Glutamatergic neuron (in vitro differentiated cells): ENCODE measurements around the gene LYRM7. TPM values are rescaled to one million over a fixed set of nuclear protein-coding genes. Genes with fewer than 3 reads are reported as not detected.
A peak's percentile ranks its signal among the peaks of the same experiment; 100 is the strongest.

Experiments used
- DNase-seq: peaks from one replicate; pipeline ENCODE4 v3.0.0; 2022
- H3K27ac Mint-ChIP-seq: one replicate; pipeline ENCODE4 v1.8.0; 2020; ENCODE audit warnings: mild to moderate bottlenecking, mixed read lengths, inconsistent platforms; ENCODE audit not compliant: unreplicated experiment
- H3K27me3 Mint-ChIP-seq: one replicate; pipeline ENCODE4 v1.8.0; 2020; ENCODE audit warnings: mild to moderate bottlenecking, moderate library complexity, mixed read lengths, inconsistent platforms; ENCODE audit not compliant: unreplicated experiment
- H3K36me3 Mint-ChIP-seq: one replicate; pipeline ENCODE4 v1.8.0; 2020; ENCODE audit warnings: mild to moderate bottlenecking, mixed read lengths, inconsistent platforms; ENCODE audit not compliant: unreplicated experiment
- H3K4me1 Mint-ChIP-seq: one replicate; pipeline ENCODE4 v1.8.0; 2020; ENCODE audit warnings: mild to moderate bottlenecking, low read depth, mixed read lengths, inconsistent platforms; ENCODE audit not compliant: unreplicated experiment
- H3K4me3 Mint-ChIP-seq: one replicate; pipeline ENCODE4 v1.8.0; 2020; ENCODE audit warnings: mild to moderate bottlenecking, mixed read lengths, inconsistent platforms; ENCODE audit not compliant: unreplicated experiment
- H3K9me3 Mint-ChIP-seq: one replicate; pipeline ENCODE4 v1.8.0; 2020; ENCODE audit warnings: mild to moderate bottlenecking, moderate library complexity, mixed read lengths, inconsistent platforms; ENCODE audit not compliant: unreplicated experiment
- total RNA-seq: library from RNA; stranded (reverse); fragmentation: NEBNext Ultra II Directional; extraction: Animal tissue kit (Norgen Biotek cat#: 25700); gene quantifications from one replicate; pipeline ENCODE4 v1.2.1, GENCODE V29; 2021; ENCODE audit not compliant: unreplicated experiment
- TF ChIP-seq, protein P1 (sequence below): fragments of 200-600 bp; sonication (generic); IDR thresholded peaks from one replicate; pipeline ENCODE4 v1.5.0; 2021; ENCODE audit not compliant: partially characterized antibody, unreplicated experiment

LYRM7 gene
- total RNA-seq, 1 donor from 2014 or later: 6.4 TPM

DNA sequence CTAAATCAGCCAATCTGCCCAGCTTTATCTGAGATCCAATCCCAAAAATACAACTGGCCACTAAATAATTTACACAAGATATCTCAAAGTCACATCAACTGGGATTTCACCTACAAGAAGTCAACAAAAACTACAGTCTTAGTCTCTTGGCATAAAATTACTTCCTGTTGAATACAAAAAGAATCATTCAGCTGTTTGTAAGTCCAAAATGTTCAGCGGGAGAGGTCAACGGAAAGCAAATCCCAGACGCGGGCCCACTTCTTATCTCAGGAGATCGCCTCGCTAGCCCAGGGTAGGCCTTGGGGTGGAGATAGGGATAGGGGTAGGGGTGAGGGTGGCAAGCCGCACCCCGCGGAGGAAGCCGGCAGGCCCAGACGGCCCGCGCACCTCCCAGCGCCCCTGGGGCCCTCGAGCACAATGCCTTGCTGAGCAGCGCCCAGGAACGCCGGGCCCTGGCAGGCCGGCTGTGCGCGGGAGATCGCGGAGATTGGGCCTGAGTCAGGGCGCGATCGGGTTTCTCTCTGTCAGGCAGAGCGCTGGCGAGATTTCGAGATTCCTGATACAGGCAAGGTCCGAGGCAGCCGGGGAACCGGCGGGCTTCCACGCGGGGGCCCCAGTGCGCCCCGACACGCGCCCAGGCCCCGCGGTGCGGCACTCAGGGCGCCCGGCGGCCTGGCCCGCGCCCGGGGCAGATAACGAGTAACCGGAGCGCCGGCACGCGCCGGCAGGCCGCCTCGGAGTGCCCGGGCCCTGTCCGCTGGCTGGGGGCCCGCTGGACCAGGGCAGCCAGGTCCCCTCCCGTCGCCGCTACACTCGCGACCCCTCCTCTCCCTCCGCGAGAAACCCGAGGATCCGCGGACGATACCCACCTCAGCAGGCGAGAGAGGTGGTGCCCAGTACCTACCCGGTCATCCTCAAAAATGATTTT lies 6.3 kb upstream of the LYRM7 start:
- Mint-ChIP-seq H3K36me3 (no peaks in the 10 kb centered on the region), H3K27ac (peak overlapping the region; percentile 96), H3K9me3 (peaks cover 6% of the 10 kb centered on the region), H3K4me1 (peaks cover 12% of the 10 kb centered on the region), H3K27me3 (peaks cover 6% of the 10 kb centered on the region), H3K4me3 (peak overlapping the region; percentile 94)
- peak; percentile 73 for DNase-seq
- TF ChIP-seq, protein P1, sequence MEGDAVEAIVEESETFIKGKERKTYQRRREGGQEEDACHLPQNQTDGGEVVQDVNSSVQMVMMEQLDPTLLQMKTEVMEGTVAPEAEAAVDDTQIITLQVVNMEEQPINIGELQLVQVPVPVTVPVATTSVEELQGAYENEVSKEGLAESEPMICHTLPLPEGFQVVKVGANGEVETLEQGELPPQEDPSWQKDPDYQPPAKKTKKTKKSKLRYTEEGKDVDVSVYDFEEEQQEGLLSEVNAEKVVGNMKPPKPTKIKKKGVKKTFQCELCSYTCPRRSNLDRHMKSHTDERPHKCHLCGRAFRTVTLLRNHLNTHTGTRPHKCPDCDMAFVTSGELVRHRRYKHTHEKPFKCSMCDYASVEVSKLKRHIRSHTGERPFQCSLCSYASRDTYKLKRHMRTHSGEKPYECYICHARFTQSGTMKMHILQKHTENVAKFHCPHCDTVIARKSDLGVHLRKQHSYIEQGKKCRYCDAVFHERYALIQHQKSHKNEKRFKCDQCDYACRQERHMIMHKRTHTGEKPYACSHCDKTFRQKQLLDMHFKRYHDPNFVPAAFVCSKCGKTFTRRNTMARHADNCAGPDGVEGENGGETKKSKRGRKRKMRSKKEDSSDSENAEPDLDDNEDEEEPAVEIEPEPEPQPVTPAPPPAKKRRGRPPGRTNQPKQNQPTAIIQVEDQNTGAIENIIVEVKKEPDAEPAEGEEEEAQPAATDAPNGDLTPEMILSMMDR: no peak

DNA sequence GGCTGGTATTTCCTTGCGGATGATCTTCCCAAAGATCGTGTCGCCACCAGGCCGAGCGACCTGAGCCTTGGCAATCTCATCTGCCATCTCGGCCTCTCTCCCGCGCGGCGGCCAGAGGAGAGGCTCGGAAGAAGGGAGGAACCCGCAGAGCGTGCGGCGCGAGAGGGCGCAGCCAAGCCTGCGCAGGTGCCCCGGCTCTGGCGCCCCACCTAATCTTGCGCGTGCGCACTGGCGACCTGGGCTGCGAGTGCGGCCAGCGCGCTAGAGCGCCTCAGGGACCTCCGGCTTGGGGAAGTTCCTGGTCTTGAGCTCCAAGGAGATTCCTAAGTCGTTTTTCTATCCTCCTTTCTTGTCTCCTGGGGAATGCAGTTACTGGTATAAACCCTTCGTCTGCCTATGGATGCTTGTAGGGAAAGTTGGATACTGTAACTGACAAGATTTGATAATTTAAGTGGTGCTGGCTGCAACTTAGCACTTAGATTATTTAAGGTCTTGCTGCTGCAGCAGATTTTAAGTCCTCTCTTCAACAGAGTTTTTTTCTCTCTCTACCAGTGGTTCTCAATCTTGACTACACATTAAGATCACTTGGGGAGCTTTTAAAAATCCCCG lies 5.5 kb upstream of the LYRM7 start, which contains the start of gene HINT1:
Gene HINT1, minus strand, starts transcription at position 138 of the 609 bp plus-strand sequence. Its CDS starts 51 bp downstream, at position 87.
- Mint-ChIP-seq H3K27ac (peak within 1 kb of the TSS; percentile 96), H3K9me3 (peaks cover 6% of the 10 kb centered on the region), H3K27me3 (peaks cover 6% of the 10 kb centered on the region), H3K36me3 (no peaks in the 10 kb centered on the region), H3K4me3 (peak within 1 kb of the TSS; percentile 94), H3K4me1 (peaks cover 12% of the 10 kb centered on the region)
- TF ChIP-seq, protein P1: no peak
- peak; percentile 97 for DNase-seq

DNA sequence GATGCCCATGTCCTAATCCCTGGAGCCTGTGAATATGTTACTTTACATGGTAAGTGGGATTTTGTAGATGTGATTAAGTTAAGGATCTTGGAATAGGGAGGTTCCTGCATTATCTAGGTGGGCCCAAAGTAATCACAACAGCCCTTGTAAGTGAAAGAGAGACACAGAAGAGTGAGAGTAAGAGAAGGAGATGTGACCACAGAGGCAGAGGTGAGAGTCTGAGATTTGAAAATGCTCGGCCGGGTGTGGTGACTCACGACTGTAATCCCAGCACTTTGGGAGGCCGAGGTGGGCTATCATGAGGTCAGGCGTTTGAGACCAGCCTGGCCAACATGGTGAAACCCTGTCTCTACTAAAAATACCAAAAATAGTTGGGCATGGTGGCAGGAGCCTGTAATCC lies 3.1 kb upstream of the LYRM7 start:
- Mint-ChIP-seq H3K9me3 (peaks cover 8% of the 10 kb centered on the region), H3K36me3 (no peaks in the 10 kb centered on the region), H3K4me1 (peaks cover 12% of the 10 kb centered on the region), H3K27me3 (peaks cover 6% of the 10 kb centered on the region), H3K27ac (no peak overlapping the region), H3K4me3 (no peak overlapping the region)
- TF ChIP-seq, protein P1: no peak
- no peak for DNase-seq

DNA sequence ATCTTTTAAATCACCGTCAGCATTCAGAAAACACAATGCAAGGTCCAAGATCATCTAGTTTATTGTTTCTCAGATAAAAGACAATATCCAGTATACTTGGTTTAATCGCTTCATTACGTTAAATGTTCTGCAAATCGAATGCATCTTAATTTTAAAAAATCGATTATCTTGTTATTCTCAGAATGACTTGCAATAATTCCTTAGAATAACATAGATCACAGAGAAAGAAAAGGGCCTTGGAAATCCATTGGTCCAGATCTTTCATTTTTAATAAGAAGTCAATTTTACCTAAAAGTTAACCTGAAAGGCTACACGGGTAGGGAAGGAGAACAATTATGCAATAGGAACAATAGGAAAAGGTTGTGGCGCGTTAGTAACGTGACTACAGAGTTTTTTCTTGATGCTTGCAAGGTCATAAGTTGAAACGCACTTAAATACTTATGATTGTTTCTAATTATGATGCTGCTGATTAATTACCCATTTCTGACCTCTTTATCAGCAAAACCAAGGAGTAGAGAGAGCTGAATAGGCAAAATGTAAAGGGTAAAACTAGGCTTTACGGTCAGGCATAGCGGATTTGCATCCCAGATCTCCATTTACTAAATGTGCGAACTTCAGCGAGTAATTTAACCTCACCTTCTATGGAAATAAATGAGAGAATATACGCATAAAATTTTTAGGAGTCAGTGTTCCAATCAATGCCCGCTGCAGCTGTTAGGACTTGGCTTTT lies 769 bp upstream of the LYRM7 start:
- Mint-ChIP-seq H3K9me3 (peaks cover 4% of the 10 kb centered on the region), H3K27me3 (peaks cover 3% of the 10 kb centered on the region), H3K4me3 (peak overlapping the region; percentile 91), H3K4me1 (peaks cover 5% of the 10 kb centered on the region), H3K27ac (peak overlapping the region; percentile 78), H3K36me3 (no peaks in the 10 kb centered on the region)
- TF ChIP-seq, protein P1: no peak
- DNase-seq: no peak
